IPS DF 4.7 (cell line): ENCODE data around the gene TBXAS1.

Source experiments
- DNase-seq: peaks from one replicate; pipeline ENCODE4 v3.0.0-alpha.2; 2013; ENCODE audit warnings: low spot score; ENCODE audit errors: extremely low read depth

The TBXAS1 gene

GRCh38 chr7:139946533-139946932 lies 117.5 kb downstream of the TBXAS1 start:
- DNase-seq = no peak

GRCh38 chr7:139947021-139947420 lies 118.0 kb downstream of the TBXAS1 start:
- no peak for DNase-seq

GRCh38 chr7:139948167-139948566 lies 119.1 kb downstream of the TBXAS1 start:
- DNase-seq = no peak

GRCh38 chr7:139948587-139949335 lies 119.7 kb downstream of the TBXAS1 start:
- no peak for DNase-seq

GRCh38 chr7:139949629-139950028 lies 120.6 kb downstream of the TBXAS1 start:
- DNase-seq = no peak

DNA sequence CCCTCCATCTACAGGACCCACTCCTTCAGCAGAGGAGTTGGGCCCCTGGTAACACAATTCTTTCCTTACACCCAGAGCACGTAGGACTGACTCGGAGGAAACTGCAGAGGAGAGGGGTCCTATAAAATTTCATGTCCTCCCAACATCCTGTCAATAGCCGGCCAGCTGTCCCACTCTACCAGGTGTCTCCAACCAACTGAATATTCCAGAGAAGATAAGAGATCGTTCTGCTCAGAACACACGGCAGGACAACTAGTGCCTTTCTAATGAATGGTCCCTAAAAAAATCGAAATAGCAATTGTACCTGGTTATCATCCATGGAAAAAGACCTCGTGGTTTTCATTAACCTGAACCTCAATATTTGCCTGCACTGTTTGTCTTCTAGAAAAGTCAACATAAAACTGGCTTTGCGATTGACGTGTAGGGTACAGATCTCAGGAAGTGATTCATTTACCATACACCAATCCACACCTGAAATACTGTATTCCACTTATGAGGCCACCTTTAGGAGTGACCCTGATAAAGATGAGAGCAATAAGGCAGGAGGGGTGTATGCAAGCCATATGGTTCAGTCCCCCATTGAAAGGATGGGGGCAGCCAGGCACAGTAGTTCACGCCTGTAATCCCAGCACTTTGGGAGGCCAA lies 121.9 kb downstream of the TBXAS1 start:
- DNase-seq = no peak

DNA sequence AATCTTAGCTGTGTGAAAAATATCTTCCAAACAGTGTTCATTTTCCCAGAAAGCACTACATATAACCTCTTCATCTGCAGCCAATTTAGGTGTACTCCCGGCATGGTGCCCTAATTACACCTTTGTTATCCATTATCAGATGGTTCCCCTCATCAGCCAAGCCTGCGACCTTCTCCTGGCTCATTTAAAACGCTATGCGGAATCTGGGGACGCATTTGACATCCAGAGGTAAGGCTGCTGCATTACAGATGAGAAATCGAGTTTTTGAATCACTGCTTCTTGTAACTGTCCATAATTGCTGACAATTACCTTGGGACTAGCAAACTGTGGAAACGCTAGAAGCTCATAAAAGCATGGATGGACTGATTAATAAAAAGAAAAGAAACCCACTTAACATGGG lies 124.2 kb downstream of the TBXAS1 start:
- no peak for DNase-seq

- DNase-seq = no peak
Observed at GRCh38 chr7:139955109-139955820, 126.2 kb downstream of the TBXAS1 start.

GRCh38 chr7:139958599-139959284 lies 129.7 kb downstream of the TBXAS1 start:
- no peak for DNase-seq

DNA sequence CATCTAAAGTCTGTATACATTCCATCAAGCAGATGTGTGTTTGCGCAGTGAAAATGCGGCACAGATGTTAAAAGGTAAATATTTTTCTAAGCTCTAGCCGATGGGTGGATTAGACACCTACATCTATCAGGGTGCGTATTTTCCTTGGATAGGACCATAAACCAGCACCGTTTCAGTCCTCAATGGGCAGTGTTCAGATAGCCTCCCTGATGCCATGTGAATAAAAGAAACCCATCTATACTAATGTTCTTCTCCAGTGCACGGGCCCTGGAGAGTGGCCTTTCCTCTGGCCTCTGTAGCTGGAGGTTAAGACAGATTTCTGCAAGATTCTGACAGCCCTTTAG lies 130.2 kb downstream of the TBXAS1 start:
- no peak for DNase-seq

- no peak for DNase-seq
Observed at GRCh38 chr7:139959718-139960117, 130.7 kb downstream of the TBXAS1 start.

DNA sequence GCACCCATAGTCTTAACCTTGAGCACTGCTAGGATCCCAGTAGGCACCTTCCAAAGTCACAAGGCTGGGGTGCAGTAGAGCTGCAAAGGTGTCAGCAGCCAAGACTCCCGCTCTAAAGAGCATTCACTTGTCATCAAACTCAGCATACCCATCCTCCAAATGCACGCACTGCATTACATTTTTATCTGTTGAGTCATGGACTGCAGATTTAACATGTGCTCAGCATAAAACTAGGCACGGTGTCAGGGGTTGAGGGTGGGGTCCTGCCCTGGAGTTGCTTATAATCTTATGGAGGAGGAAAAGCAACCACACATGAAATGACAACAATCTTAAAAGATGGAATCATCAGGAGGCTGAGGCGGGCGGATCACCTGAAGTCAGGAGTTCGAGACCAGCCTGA lies 131.1 kb downstream of the TBXAS1 start:
- DNase-seq = no peak

- no peak for DNase-seq
Observed at GRCh38 chr7:139965942-139966628, 137.0 kb downstream of the TBXAS1 start.

- no peak for DNase-seq
Observed at GRCh38 chr7:139966949-139967348, 137.9 kb downstream of the TBXAS1 start.

GRCh38 chr7:139968931-139969330 lies 139.9 kb downstream of the TBXAS1 start:
- no peak for DNase-seq

- no peak for DNase-seq
Observed at GRCh38 chr7:139972029-139972428, 143.0 kb downstream of the TBXAS1 start.

DNA sequence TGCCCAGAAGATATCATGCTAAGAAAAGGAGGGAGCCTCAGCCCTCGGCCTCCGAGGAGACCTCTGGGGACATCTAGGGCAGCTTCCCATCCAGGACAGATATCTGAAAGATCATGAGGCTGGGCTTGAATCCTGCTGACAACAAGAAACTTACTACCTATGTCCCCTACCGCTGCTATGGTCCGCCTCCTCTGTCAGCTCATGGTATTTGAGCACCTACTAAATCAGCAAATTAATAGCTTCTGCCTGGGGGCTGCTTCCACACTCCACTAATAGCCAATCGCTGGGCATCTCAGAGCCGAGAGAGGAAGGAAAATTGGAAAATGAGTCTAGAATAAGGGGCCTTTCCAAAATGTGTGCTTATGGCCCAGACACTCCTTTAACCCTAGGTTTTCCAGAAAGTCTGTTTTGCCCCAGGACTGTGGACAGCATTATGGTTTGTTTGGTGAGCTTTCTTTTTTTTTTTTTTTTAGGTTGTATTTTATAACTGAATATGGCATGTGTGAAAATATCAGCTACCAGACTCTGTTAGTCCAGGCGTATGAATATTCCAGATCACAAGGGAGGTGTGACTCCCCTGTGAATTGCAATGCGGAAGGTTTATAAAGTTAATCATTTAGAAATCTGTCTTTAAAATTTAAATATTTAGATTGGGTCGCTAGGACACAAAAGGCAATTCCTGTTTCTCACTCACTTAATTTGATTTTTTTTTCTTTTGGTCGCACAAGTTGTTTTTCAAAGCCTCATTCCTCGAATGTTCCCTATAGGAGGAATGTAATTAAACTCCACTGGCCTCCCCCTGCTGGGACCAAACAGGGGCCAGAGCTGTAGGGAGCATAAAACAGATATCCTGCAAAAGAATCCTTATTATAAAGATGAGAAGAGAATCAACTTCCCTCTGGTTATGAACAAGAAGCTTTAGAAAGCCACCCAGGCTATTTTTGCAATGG lies 144.3 kb downstream of the TBXAS1 start:
- DNase-seq = no peak

DNA sequence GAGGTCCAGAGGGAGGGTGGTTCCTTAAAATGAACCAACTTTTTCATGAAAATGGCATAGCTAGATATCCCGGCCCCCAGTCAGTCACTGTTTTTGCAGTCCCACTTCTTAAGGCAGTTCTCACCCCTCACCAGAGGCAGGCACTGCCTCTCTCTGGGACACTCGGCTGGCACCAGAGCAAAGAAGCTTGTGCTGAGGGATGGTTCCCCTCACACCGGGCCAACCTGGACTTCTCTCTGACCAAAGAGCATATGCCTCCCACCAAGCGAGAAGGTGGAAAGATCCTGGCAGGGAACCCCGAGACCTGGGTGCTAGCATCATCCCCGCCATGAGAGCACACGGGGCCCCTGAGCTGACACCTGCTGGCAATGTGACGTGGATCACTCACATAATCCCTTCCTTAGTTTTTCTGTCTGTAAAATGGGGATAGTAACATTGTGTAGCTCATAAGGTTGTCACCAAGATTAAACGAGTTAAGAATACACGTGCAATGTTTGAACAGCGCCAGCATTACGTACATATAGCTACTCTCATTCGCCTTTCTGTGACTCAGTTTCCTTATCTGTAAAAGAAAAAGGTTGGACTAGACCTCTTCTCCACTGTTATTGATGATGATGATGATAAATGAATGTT lies 145.2 kb downstream of the TBXAS1 start:
- DNase-seq = no peak

- no peak for DNase-seq
Observed at GRCh38 chr7:139976055-139976837, 147.2 kb downstream of the TBXAS1 start.
